Tibial artery (tissue), 4 donors: ENCODE measurements around the gene NCAPD3.

Source experiments
- DNase-seq, 2 donors: peaks; one replicate each; pipeline ENCODE4 v3.0.0-alpha.2; 2019
- H3K27ac ChIP-seq, 2 donors: fragments of 200-600 bp; sonication (generic) in 1 of 2; 1 replicate in 1 of 2; 2 replicates in 1 of 2; pipeline ENCODE4 v1.5.1; 2018 to 2019; ENCODE audit warnings: mild to moderate bottlenecking in 1 of 2
- H3K27me3 ChIP-seq, 2 donors: fragments of 200-600 bp; sonication (generic) in 1 of 2; one replicate each; pipeline versions ENCODE4 v1.5.1 to v1.6.0; 2016 to 2019
- H3K36me3 ChIP-seq, 3 donors: fragments of 200-600 bp; sonication (generic) in 2 of 3; one replicate each; pipeline ENCODE4 v1.5.1; 2016 to 2019; ENCODE audit warnings: mild to moderate bottlenecking in 2 of 3
- H3K4me1 ChIP-seq, 4 donors: fragments of 200-600 bp; sonication (generic) in 2 of 4; 1 replicate in 3 of 4; 2 replicates in 1 of 4; pipeline ENCODE4 v1.5.1; 2016 to 2019
- H3K4me3 ChIP-seq, 2 donors: fragments of 200-600 bp; sonication (generic) in 1 of 2; 1 replicate in 1 of 2; 2 replicates in 1 of 2; pipeline ENCODE4 v1.5.1; 2018 to 2019; ENCODE audit warnings: mild to moderate bottlenecking in 2 of 2
- H3K9me3 ChIP-seq, 3 donors: fragments of 200-600 bp; sonication (generic) in 1 of 3; one replicate each; pipeline ENCODE4 v1.5.1; 2016 to 2019
- CTCF ChIP-seq, 2 experiments: fragments of 200-600 bp in 1 of 2; fragments of 450-650 bp in 1 of 2; IDR thresholded peaks; one replicate each; pipeline ENCODE4 v1.5.1; 2017 to 2019; ENCODE audit warnings: antibody characterized with exemption in 2 of 2, mild to moderate bottlenecking in 1 of 2, moderate library complexity in 1 of 2
- intact Hi-C: fragments of 100-400 bp; cut with DNase I; formaldehyde crosslinking; loops from one replicate; pipeline ENCODE4 v1.15.0; 2023; ENCODE audit warnings: low total_unique reads

The NCAPD3 gene

GRCh38 chr11:134270250-134270714, 46.5 kb upstream of the NCAPD3 start:
- DNase-seq, result no peak
- no peak overlapping the region for H3K4me3 ChIP-seq
- TF ChIP-seq CTCF (IDR thresholded peaks at IDR 0.05), result no peak
- H3K27me3 ChIP-seq, result peaks cover 0 to 40% of the 10 kb centered on the region in 2 donors
- no peaks in the 10 kb centered on the region for H3K9me3 ChIP-seq
- no peaks in the 10 kb centered on the region for H3K4me1 ChIP-seq
- no peak overlapping the region for H3K27ac ChIP-seq
- intact Hi-C loops, result no loop called here
- H3K36me3 ChIP-seq, result peaks cover 0 to 2% (median under 1%) of the 10 kb centered on the region in 3 donors

GRCh38 chr11:134267966-134268365, 44.2 kb upstream of the NCAPD3 start:
- Histone ChIP-seq H3K27me3 (peaks cover 0 to 23% of the 10 kb centered on the region in 2 donors), H3K4me1 (no peaks in the 10 kb centered on the region), H3K9me3 (no peaks in the 10 kb centered on the region), H3K4me3 (no peak overlapping the region), H3K36me3 (peaks cover 7 to 22% (median 13%) of the 10 kb centered on the region in 3 donors), H3K27ac (no peak overlapping the region)
- intact Hi-C loops, result no loop called here
- TF ChIP-seq CTCF (IDR thresholded peaks at IDR 0.05), result no peak
- no peak for DNase-seq

- DNase-seq, result no peak
- TF ChIP-seq CTCF (IDR thresholded peaks at IDR 0.05), result no peak
- Histone ChIP-seq H3K9me3 (no peaks in the 10 kb centered on the region), H3K27me3 (peaks cover 0 to 19% of the 10 kb centered on the region in 2 donors), H3K4me3 (no peak overlapping the region), H3K27ac (no peak overlapping the region), H3K4me1 (no peaks in the 10 kb centered on the region), H3K36me3 (peaks cover 12 to 27% (median 18%) of the 10 kb centered on the region in 3 donors)
- intact Hi-C loops, result no loop called here
Observed at GRCh38 chr11:134267461-134267860, 43.7 kb upstream of the NCAPD3 start.

GRCh38 chr11:134266841-134267251, 43.1 kb upstream of the NCAPD3 start:
- intact Hi-C loops, result no loop called here
- peaks cover 0 to 17% of the 10 kb centered on the region in 2 donors for H3K27me3 ChIP-seq
- no peaks in the 10 kb centered on the region for H3K4me1 ChIP-seq
- peaks cover 18 to 33% (median 24%) of the 10 kb centered on the region in 3 donors for H3K36me3 ChIP-seq
- no peak overlapping the region for H3K27ac ChIP-seq
- no peak for DNase-seq
- no peak for TF ChIP-seq CTCF (IDR thresholded peaks at IDR 0.05)
- no peaks in the 10 kb centered on the region for H3K9me3 ChIP-seq
- H3K4me3 ChIP-seq, result no peak overlapping the region

GRCh38 chr11:134266440-134266839, 42.7 kb upstream of the NCAPD3 start:
- Histone ChIP-seq H3K27me3 (peaks cover 0 to 12% of the 10 kb centered on the region in 2 donors), H3K27ac (no peak overlapping the region), H3K9me3 (no peaks in the 10 kb centered on the region), H3K4me1 (no peaks in the 10 kb centered on the region), H3K36me3 (peaks cover 22 to 37% (median 28%) of the 10 kb centered on the region in 3 donors), H3K4me3 (no peak overlapping the region)
- no peak for DNase-seq
- TF ChIP-seq CTCF (IDR thresholded peaks at IDR 0.05), result no peak
- intact Hi-C loops, result no loop called here
